Nucleus accumbens (tissue), 56 donors: ENCODE data around the gene PCGF1.
"Not testable (repeated sequence)": the region's sequence is repeated elsewhere in the genome, so short reads cannot be mapped to it uniquely, and the experiment has no call there.

Experiments used
- DNase-seq, 56 donors: peaks; one replicate each; lab custom pipeline; 2025; lab: John Stamatoyannopoulos, UW

Gene PCGF1

DNA sequence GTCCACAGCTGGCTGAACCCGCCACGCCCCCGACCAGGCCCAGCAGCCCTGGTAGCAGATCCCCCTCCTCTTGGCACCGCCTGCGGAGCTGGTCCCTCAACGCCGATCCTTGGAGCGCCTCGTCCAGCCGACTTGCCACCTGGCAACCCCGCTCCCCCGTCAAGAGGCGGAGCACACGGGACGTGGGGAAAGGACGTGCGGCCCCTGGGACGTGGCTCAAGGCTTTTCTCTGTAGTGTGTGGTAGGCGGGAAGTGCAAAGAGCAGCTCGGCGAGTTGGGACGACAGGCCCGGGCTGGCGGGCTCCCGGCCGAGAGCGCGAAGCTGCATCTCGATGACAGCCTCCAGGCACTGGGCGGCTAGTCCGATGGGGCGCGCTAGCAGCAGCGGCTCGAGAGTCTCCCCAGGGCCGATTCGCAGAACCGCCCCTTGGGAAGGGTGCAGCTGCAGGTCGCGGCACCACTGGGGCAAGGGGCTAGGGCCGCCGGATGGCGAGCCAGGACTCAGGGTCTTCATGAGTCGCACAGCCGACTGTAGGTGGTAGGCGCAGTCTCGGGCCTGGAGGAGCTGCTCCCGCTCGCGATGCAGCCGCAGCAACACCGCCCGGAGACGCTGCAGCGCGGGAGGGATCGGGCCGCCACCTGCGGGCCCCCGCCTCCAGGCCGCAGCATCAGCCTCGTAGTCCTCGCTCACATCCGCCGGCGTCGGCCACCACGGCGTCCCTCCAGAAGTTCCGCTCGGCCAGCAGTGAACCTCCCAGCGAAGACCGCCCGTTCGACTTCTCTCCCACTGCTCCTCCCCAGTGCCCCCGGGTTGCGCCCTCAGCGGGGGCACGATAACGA lies 25.3 kb downstream of the PCGF1 start:
- peak in 8 of 56 donors; percentile 45 to 83 (median 50) for DNase-seq

DNA sequence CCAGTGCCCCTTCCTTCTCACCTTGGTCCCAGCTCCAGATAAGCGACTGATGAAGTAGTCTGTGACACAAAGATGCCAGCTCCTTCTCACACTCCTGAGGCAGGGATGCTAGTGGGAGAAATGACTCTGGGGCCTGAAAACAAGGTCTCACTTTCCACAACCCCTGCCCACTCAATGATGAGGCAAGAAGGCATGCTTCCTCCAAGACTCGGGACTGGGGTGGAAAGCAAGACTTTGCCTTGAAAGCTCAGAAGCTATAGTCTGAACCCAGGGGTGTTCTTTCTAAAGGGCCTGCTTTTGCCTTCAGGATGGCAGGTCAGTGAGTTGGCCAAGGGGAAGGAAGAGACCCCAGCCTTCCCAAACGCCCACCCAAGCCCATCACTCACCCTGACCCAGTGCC lies 26.1 kb downstream of the PCGF1 start:
- DNase-seq = no peak

DNA sequence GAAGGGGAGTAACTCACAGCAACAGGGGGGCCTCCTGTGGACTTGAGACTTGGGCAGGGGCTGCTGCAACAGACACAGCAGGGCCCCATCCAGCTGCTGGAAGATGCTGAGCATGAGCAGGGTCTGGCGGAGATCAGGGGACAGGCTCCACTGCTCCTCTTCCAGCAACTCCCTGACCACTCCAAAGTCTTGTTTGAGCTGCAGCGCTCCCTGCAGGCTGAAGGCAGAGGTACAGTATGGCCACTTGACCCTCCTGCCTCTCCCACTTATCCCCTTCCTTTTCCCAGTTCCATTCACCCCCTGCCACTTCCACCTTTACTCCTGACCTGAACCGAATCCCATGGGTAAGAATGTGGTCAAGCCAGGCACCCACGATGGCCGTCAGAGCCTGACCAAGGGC lies 32.6 kb downstream of the PCGF1 start:
- DNase-seq = no peak

DNA sequence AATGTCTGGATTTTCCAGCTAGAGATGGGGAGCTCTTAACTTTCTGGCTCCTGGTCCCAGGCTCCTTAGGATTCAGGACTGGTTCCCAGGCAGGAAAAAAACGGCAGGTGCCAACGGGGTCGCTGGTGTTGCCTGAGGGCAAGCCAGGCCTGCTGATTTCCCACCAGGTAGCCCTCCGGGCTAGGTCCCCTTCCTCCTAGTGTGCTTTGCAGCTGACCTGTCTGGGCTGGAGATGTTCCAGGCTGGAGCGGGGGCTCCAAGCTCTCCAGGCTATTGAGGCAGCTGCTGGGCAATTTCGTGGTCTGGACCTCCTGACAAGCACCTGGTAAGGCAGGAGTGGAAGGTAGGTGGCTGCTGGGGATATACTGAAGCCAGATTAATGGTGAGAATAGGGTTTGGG lies 33.0 kb downstream of the PCGF1 start:
- DNase-seq = no peak

DNA sequence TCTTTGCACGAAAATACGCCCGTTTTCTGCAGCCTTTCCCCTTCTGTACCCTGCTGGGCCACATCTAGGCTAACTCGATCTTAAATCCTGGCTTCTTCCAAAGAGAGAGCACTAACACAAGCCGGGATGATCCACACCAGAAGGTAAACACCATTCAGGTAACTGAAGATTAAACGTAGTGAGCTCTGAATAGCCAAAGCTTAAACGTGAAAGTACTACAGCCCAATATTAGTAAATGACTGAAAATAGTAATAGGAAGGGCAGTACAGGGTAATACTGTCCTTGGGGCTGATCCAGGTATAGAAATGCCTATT lies 34.6 kb downstream of the PCGF1 start:
- DNase-seq = no peak

DNA sequence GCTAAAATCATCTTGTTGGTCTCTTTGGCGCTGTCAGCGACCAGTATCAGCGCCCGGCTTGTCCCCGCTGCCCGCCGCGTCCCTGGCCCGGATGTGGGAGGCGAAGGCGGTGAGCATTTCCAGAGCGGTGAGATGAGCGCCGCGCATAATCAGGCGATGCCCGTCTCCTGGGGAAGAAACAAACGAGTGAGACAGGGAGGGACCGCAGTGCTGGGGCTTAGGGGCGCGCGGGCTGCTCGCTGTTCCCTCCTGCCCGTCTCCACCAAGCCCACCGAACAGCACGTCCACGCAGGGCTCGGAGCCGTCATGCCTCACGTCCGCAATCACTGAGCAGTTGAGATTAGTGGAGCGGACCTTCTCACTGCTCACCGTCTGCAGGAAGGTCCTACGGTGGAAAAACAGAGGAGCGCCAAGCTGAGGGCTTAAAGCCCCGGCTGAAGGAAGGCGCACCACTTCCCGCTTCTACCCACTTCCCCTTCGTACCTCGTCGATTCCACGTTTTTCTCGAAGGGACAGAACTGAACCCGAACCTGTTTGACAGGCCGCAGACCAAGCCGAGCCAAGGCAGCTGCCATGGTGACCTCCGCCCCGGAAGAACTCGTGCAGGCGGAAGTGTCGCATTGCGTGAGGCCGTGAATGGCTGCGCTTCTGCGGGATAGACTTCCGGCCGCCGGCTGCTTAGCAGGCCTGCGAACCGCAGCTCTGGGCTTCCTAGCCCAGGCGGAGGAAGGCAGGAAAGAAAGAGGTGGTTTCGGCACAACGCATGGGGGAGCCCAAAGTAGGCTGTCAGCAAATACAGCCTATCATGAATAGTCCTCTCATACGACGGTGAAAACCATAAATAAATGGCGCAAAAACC lies 35.2 kb downstream of the PCGF1 start, which contains the start of gene MRPL53:
MRPL53 (minus strand) TSS at position 595 of the 859 bp plus-strand sequence; CDS start at position 575, 20 bp downstream.
- peak; percentile 29 to 96 (median 90) for DNase-seq

DNA sequence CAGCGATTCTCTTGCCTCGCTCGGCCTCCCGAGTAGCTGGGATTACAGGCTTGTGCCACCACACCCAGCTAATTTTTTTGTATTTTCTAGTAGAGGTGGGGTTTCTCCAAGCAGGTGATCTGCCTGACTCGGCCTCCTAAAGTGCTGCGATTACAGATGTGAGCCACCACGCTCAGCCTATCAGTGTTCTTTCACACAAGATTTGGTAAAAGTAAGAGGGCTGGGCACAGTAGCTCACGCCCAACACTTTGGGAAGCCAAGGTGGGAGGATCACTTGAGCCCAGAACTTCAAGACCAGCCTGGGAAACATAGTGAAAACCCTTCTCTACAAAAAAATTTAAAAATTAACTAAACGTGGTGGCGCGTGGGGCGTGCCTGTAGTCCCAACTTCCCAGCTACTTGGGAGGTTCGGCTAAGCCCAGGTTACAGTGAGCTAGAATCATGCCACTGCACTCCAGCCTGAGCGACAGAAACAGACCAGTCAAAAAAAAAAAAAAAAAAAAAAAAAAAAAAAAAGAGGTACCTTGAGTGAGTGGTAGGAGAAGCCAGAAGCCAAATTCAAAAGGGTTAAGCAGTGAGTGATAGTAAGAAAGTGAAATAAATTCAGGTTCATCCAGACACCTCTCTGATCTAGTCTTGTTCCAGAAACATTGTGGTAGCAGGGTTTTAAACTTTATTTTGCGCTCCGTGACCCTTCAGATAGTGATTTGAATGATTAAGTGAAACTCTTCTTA lies 36.0 kb downstream of the PCGF1 start:
- DNase-seq = no peak

DNA sequence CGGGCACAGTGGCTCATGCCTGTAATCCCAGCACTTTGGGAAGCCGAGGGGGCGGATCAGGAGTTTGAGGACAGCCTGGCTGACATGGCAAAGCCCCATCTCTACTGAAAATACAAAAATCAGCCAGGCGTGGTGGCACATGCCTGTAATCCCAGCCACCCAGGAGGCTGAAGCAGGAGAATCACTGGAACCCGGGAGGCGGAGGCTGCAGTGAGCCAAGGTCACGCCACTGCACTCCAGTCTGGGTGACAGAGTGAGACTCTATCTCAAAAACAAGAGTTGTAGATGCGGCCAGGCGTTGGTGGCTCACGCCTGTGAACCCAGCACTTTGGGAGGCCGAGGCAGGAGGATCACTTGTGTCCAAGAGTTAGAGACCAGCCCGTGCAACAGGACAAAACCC lies 36.8 kb downstream of the PCGF1 start:
- DNase-seq = not testable (repeated sequence)

DNA sequence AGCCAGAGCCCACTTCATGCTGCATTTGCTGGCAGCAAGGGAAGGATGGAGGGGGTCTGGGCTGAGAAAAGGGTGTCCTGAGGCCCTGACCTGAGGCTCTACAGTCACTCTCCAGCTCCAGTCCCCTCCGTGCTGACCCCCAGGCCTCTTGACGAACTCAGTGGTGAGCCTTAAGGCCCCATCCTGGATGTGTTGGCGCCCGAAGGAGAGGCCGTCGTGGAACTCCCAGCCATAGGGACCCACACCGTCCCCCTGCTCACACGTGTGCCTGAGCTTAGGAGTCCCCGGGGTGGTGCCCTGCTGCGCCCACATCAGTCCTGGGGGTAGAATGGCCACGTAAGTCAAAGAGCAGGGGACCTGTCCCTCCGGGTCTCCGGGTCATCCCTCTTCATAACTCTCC lies 43.1 kb downstream of the PCGF1 start:
- DNase-seq = no peak

DNA sequence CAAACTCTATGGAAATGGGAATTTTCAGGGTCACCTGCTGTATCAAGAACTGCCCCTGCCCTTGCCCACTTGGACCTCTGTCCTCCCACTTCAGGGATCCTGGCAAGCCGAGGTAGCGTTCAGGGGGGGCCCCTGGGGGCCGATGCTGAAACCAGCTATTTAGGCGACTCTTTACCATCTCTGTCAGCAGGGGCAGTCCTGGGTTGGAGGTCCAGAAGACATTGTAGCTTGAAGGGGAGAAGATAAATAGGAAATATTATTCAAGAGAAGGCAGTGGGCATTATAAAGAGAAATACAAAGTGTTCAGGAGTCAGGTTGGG lies 44.7 kb downstream of the PCGF1 start:
- DNase-seq = no peak

DNA sequence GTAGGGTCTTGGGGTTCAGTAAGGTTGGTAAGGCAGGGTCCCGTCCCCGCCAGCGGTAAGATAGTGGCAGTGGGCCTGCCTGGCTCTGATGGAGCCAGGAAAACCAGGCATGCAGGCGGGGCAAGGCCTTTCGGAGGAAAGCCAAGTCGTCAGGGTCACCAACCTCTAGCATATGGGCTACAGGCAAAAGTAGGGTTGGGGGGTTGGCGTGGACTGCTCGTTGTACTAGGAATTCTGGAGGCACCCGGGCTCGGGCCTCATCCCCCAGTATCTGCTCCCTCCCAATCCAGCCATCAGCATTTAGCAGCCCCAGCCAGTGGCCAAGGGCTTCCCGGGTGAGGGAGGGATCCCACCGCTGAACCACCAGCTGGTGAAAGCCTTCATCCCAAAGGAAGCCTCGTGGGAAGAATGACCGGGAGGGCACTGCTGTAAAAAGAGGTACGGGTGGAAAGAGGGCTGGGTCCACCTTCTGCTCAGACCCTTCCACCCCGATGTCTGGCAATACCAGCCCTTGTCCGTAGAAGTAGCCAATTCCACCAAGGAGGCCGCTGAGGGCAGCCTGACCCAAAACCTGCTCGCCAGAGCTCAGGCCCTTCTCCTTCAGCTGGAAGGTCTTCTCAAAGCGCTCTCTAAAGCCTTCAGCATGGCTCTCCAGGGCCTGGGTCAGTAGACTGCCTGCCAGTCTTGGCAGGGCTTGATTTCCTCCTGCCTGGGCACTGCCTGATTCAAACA lies 45.3 kb downstream of the PCGF1 start:
- no peak for DNase-seq

DNA sequence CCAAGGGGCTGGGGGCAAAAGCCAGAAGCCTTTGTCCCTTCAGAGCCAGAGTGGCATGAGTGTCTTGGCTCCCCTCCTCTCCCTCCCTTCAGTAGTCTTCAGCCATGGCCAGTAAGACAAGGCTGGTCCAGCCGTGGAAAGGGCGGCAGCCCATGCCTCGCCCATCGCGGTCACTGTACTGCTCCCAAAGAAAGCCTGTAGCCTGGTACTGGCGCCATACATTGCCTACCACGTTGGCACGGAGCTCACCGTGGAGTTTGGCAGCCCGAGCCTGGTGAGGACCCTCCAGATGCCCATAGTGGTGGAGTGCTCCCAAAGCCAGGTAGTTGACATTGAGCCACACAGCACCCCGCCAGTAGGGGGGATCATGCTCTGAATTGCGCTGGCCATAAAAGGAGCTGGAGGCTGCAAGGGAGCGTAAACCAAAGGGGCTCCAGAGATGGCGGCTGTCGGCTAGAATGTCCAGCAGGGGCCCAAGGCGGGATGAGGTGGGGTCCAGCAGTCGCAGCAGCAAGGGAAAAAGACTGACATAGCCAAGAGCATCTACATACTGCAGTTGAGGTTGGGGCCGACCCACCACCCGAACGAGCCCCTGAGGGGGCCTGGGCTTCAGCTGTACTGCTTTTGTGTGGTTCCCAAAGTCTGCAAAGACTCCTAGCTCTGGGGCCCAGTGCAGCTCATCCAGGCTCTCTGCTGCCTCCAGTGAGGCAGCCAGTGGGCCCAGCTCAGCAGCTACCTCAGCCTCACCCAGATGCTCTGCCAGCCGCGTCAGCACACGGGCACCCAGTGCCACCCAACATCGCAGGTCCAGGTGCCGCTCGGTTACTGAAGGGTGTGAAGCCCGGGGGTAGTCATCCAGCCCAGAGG lies 46.1 kb downstream of the PCGF1 start:
- DNase-seq = no peak

DNA sequence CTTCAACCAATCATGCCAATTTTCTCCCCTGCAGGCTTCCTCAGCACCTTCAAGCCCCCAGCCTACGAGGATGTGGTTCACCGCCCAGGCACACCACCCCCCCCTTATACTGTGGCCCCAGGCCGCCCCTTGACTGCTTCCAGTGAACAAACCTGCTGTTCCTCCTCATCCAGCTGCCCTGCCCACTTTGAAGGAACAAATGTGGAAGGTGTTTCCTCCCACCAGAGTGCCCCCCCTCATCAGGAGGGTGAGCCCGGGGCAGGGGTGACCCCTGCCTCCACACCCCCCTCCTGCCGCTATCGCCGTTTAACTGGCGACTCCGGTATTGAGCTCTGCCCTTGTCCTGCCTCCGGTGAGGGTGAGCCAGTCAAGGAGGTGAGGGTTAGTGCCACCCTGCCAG lies 47.3 kb downstream of the PCGF1 start:
- DNase-seq = not testable (repeated sequence)

DNA sequence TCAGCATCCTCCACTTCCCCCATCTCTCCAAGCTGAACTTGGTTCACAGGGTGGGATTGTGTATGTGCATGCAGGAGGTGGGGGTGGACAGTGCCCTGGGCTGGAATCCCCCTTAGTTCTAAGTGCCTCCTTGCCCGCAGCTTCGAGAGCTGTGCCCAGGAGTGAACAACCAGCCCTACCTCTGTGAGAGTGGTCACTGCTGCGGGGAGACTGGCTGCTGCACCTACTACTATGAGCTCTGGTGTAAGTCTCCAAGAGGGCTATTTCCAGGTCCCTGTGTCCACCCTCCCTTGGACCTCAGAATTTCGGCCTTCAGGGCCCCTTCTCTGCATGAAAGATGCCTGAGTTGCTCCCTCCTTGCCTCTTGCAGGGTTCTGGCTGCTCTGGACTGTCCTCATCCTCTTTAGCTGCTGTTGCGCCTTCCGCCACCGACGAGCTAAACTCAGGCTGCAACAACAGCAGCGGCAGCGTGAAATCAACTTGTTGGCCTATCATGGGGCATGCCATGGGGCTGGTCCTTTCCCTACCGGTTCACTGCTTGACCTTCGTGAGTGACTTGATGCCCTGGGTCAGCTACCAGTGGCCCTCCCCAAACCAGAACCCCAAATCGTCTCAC lies 47.9 kb downstream of the PCGF1 start:
- not testable (repeated sequence) for DNase-seq

DNA sequence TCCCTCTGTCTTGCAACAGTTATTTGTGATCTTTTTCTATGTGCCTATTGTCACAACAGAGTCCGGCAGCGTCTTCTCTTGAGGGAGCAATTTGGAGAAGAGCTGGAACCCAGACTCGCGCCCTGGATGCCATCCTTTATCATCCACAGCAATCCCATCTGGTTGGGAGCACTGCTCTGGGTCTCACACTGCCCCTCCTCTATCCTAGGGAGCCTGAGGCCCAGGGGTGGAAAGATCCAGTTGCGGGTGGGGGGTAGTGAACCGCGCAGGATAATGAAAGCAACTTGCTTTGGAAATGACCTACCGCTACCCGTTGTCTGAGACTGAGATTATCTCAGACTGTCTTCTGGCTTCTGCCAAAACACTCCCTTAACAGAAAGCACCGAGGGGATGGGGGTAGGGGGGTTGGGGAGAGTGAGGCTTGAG lies 48.5 kb downstream of the PCGF1 start:
- peak in 1 of 56 donors; percentile 48 for DNase-seq

DNA sequence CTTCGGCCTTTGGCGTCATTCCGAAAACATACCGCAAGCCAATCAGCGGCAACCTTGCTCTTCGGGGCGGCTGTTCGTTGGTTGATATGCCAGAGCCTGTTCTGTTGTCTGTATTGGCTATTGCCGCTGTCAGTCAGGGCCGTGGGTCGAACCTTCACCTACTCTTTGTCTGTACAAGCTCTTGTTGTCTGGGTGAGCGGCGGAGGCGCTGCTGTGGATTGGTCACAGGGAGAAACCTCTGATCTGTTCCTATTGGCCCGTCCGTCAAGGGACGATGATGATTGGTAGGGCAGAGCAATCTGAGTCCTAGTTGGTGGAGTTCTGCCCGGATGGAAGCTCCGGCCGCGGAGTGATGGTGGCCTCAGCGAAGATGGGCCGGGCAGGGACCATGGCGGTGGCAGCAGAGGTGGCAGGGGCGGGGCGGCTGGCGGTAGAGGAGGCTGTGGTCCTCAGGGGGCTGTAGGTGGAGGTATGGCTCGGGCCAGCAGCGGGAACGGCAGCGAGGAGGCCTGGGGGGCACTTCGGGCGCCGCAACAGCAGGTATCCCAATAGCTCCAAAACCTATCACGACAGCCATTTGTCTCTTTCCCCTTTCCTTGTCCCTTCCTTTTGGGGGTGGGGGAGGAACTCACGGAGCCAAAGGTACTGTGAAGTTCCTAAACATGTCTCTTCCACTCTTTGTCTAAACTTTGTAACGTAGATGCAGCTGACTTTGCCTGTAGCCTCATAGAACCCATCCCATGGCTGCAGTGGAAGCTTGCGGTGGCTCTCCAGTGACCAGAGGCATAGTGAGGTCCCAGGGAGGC lies 49.2 kb downstream of the PCGF1 start, which contains the start of gene WBP1:
WBP1 (plus strand) TSS at position 307 of the 806 bp plus-strand sequence; CDS start at position 472, 165 bp downstream.
- DNase-seq = peak; percentile 73 to 100 (median 99)

DNA sequence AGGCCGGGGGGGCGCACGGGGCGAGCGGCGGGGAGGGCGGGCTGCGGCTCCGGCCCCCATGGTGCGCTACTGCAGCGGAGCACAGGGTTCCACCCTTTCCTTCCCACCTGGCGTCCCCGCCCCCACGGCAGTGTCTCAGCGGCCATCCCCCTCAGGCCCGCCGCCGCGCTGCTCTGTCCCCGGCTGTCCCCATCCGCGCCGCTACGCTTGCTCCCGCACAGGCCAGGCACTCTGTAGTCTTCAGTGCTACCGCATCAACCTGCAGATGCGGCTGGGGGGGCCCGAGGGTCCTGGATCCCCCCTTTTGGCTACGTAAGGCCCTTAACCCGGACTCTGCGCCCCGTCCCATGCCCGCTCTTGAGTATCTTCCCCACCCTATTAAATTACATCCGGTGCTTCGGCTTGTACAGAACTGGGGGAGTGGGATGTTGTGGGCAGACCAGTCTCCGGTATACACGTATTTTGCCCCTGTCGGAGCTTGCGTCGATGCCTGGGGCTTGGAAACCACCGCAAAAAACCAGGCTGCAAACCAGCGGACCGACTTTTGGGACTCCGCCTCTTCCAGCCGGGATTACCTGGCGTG lies 49.9 kb downstream of the PCGF1 start:
- peak in 35 of 56 donors; percentile 39 to 84 (median 64) for DNase-seq
